ENCODE measurements around the gene ACTR6. TPM values are rescaled to one million over a fixed set of nuclear protein-coding genes. Genes with fewer than 3 reads are reported as not detected.
"Not testable (repeated sequence)": the region's sequence is repeated elsewhere in the genome, so short reads cannot be mapped to it uniquely, and the experiment has no call there.

ACTR6 gene
- total and polyA plus RNA-seq, 4 donors, result 12.0 to 25.2 (median 17.5) TPM

DNA sequence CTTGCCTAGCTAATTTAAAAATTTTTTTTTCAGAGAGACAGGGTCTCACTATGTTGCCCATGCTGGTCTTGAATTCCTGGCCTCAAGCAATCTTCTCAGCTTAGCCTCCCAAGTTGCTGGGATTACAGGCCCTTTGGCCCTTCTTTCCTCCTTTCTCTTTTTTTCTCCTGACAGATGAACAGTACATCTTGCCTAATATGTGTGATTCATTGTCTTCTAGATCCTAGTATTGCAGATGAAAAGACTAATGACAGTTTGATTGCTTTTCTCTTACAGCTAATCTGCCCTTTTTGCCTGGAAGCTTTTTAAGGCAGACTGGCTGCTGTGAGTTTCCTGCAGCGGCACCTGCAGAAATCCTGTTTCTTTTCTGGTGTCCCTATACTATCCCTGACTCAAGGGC lies 54.3 kb downstream of the ACTR6 start:
- TF ChIP-seq, protein P1, sequence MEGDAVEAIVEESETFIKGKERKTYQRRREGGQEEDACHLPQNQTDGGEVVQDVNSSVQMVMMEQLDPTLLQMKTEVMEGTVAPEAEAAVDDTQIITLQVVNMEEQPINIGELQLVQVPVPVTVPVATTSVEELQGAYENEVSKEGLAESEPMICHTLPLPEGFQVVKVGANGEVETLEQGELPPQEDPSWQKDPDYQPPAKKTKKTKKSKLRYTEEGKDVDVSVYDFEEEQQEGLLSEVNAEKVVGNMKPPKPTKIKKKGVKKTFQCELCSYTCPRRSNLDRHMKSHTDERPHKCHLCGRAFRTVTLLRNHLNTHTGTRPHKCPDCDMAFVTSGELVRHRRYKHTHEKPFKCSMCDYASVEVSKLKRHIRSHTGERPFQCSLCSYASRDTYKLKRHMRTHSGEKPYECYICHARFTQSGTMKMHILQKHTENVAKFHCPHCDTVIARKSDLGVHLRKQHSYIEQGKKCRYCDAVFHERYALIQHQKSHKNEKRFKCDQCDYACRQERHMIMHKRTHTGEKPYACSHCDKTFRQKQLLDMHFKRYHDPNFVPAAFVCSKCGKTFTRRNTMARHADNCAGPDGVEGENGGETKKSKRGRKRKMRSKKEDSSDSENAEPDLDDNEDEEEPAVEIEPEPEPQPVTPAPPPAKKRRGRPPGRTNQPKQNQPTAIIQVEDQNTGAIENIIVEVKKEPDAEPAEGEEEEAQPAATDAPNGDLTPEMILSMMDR (IDR thresholded peaks at IDR 0.05; ENCODE audit: control extremely low read depth, extremely low read depth), result no peak
- ATAC-seq (ENCODE audit: insufficient read depth, low FRiP score), result no peak
- H3K9ac ChIP-seq (ENCODE audit: insufficient read depth in 1 of 2, low read length in 2 of 2), result no peak overlapping the region
- WGBS, 2 donors, result 92 to 94% methylated on average over 1 of the region's 1 CpG
- no peaks in the 10 kb centered on the region for H3K9me3 ChIP-seq (ENCODE audit: control insufficient read depth in 4 of 4, insufficient read depth in 3 of 4, low read length in 3 of 4)
- H3K4me1 ChIP-seq (ENCODE audit: control insufficient read depth in 5 of 5, insufficient read depth in 5 of 5, low read length in 5 of 5), result no peaks in the 10 kb centered on the region
- H3K27ac ChIP-seq (ENCODE audit: low read depth in 1 of 2, low read length in 1 of 2), result no peak overlapping the region
- no peaks in the 10 kb centered on the region for H3K36me3 ChIP-seq (ENCODE audit: control insufficient read depth in 4 of 4, insufficient read depth in 4 of 4, low read length in 4 of 4)
- DNase-seq, result no peak
- H3K27me3 ChIP-seq (ENCODE audit: control insufficient read depth in 3 of 3, insufficient read depth in 3 of 3, low read length in 2 of 3), result no peaks in the 10 kb centered on the region
- H3K4me3 ChIP-seq, result no peak overlapping the region

DNA sequence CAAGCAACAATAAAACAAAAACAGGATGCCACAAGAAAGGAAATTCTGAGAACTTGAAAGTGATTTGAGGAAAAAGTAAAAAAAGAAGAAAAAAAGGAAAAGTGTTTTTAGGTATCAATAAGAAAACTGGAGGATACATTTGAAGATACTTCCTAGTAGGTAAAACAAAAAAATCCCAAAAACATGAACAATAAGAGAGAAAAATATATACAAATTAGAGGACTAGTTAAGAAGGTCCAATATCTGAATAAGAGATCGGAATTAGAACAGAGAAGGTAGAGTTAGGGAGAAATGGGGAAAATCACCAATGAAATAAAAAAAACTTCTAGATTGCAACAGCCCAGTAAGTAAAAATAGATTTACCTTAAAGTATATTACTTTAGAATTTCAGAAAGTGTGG lies 57.5 kb downstream of the ACTR6 start:
- TF ChIP-seq, protein P1 (IDR thresholded peaks at IDR 0.05; ENCODE audit: control extremely low read depth, extremely low read depth), result no peak
- ATAC-seq (ENCODE audit: insufficient read depth, low FRiP score), result no peak
- Histone ChIP-seq H3K9ac (ENCODE audit: insufficient read depth in 1 of 2, low read length in 2 of 2) (no peak overlapping the region), H3K4me1 (ENCODE audit: control insufficient read depth in 5 of 5, insufficient read depth in 5 of 5, low read length in 5 of 5) (no peaks in the 10 kb centered on the region), H3K36me3 (ENCODE audit: control insufficient read depth in 4 of 4, insufficient read depth in 4 of 4, low read length in 4 of 4) (no peaks in the 10 kb centered on the region), H3K4me3 (no peak overlapping the region), H3K27me3 (ENCODE audit: control insufficient read depth in 3 of 3, insufficient read depth in 3 of 3, low read length in 2 of 3) (no peaks in the 10 kb centered on the region), H3K9me3 (ENCODE audit: control insufficient read depth in 4 of 4, insufficient read depth in 3 of 4, low read length in 3 of 4) (no peaks in the 10 kb centered on the region), H3K27ac (ENCODE audit: low read depth in 1 of 2, low read length in 1 of 2) (no peak overlapping the region)
- 100% methylated on average over 1 of the region's 1 CpG for WGBS, 2 donors
- no peak for DNase-seq

DNA sequence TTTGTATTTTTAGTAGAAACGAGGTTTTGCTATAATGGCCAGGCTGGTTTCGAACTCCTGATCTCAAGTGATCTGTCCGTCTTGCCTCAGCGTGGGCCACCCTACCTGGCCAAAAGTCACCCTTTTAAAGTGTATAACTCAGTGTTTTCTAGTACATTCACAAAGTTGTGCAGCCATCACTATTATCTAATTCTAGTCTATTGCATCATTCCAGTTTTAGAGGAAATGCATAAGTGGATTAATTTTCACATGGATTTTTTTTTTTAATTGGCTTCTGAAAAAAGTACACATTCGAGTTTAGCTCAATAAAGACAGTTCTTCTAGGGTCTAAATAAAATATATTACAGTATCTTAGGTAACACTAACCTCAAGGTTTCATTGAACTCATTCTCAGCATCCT lies 62.5 kb downstream of the ACTR6 start:
- no peaks in the 10 kb centered on the region for H3K36me3 ChIP-seq (ENCODE audit: control insufficient read depth in 4 of 4, insufficient read depth in 4 of 4, low read length in 4 of 4)
- no peaks in the 10 kb centered on the region for H3K9me3 ChIP-seq (ENCODE audit: control insufficient read depth in 4 of 4, insufficient read depth in 3 of 4, low read length in 3 of 4)
- DNase-seq (no peak), ATAC-seq (ENCODE audit: insufficient read depth, low FRiP score) (no peak)
- no peak overlapping the region for H3K27ac ChIP-seq (ENCODE audit: low read depth in 1 of 2, low read length in 1 of 2)
- 89 to 95% methylated on average over 5 of the region's 5 CpGs for WGBS, 2 donors
- peaks cover 0 to 4% (median 0%) of the 10 kb centered on the region in 5 donors for H3K4me1 ChIP-seq (ENCODE audit: control insufficient read depth in 5 of 5, insufficient read depth in 5 of 5, low read length in 5 of 5)
- H3K4me3 ChIP-seq, result no peak overlapping the region
- H3K9ac ChIP-seq (ENCODE audit: insufficient read depth in 1 of 2, low read length in 2 of 2), result no peak overlapping the region
- TF ChIP-seq, protein P1 (IDR thresholded peaks at IDR 0.05; ENCODE audit: control extremely low read depth, extremely low read depth), result no peak
- no peaks in the 10 kb centered on the region for H3K27me3 ChIP-seq (ENCODE audit: control insufficient read depth in 3 of 3, insufficient read depth in 3 of 3, low read length in 2 of 3)

DNA sequence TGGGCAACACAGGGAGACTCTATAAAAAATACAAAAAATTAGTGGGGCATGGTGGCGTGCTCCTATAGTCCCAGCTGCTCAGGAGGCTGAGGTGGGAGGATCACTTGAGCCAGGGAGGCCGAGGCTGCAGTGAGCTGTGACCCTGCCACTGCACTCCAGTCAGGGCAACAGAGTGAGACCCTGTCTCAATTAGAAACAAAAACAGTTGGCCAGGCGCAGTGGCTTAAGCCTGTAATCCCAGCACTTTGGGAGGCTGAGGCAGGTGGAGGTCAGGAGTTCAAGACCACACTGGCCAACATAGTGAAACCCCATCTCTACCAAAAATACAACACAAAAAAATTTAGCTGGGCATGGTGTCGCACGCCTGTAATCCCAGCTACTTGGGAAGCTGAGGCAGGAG lies 64.5 kb downstream of the ACTR6 start:
- H3K4me1 ChIP-seq (ENCODE audit: control insufficient read depth in 5 of 5, insufficient read depth in 5 of 5, low read length in 5 of 5), result peaks cover 0 to 21% (median 7%) of the 10 kb centered on the region in 5 donors
- H3K27me3 ChIP-seq (ENCODE audit: control insufficient read depth in 3 of 3, insufficient read depth in 3 of 3, low read length in 2 of 3); H3K9me3 ChIP-seq (ENCODE audit: control insufficient read depth in 4 of 4, insufficient read depth in 3 of 4, low read length in 3 of 4); H3K27ac ChIP-seq (ENCODE audit: low read depth in 1 of 2, low read length in 1 of 2); H3K9ac ChIP-seq (ENCODE audit: insufficient read depth in 1 of 2, low read length in 2 of 2); ATAC-seq (ENCODE audit: insufficient read depth, low FRiP score); H3K36me3 ChIP-seq (ENCODE audit: control insufficient read depth in 4 of 4, insufficient read depth in 4 of 4, low read length in 4 of 4); DNase-seq; H3K4me3 ChIP-seq: not testable (repeated sequence)
- WGBS, 2 donors, result 93 to 97% methylated on average over 5 of the region's 5 CpGs

All from lung (tissue), 12 donors.